IMR-90 (cell line): ENCODE measurements around the gene MYD88. TPM values are rescaled to one million over a fixed set of nuclear protein-coding genes. Genes with fewer than 3 reads are reported as not detected.

Source experiments
- ATAC-seq: fragments of 200-7000 bp; cut with Tn5 transposase; 2 replicates; pipeline ENCODE4 v1.9.1; 2020; ENCODE audit warnings: low read depth, mild to moderate bottlenecking, moderate library complexity
- BruUV-seq: library from RNA; stranded (reverse); fragments of 400-500 nt; replicated peaks from 2 replicates; lab custom pipeline; 2021; lab: Mats Ljungman, UMichigan
- CTCF ChIA-PET: fragments of 300-600 bp; formaldehyde crosslinking; extraction: SDS; loops from one replicate; lab custom pipeline; 2021; ENCODE audit warnings: antibody characterized with exemption; lab: Yijun Ruan, JAX
- POLR2A ChIA-PET: fragments of 300-600 bp; sonication (Branson Sonifier 250); formaldehyde crosslinking; loops from one replicate; lab custom pipeline; 2022; ENCODE audit warnings: antibody characterized with exemption; ENCODE audit not compliant: unreplicated experiment; lab: Charles Lee
- DNase-seq: peaks from one replicate; pipeline ENCODE4 v3.0.0; 2013
- H2AFZ ChIP-seq: replicated peaks from 2 replicates; pipeline ENCODE3; 2013; ENCODE audit warnings: low read length, mild to moderate bottlenecking; ENCODE audit not compliant: poor library complexity
- H2AK5ac ChIP-seq: 2 replicates; pipeline ENCODE4 v1.6.1; 2013; ENCODE audit warnings: low read depth, low read length, inconsistent platforms
- H2AK9ac ChIP-seq: replicated peaks from 2 replicates; pipeline ENCODE3; 2013; ENCODE audit warnings: mild to moderate bottlenecking, low read depth, low read length, moderate library complexity; ENCODE audit not compliant: poor library complexity
- H2BK120ac ChIP-seq: 2 replicates; pipeline ENCODE4 v1.6.1; 2013; ENCODE audit warnings: low read depth, low read length, inconsistent platforms
- H2BK15ac ChIP-seq: 3 replicates; pipeline ENCODE4 v1.6.1; 2013; ENCODE audit warnings: low read depth, low read length, inconsistent platforms
- H2BK20ac ChIP-seq: 2 replicates; pipeline ENCODE4 v1.6.1; 2013; ENCODE audit warnings: low read depth, mild to moderate bottlenecking, inconsistent platforms, low read length, moderate library complexity
- H2BK5ac ChIP-seq: 2 replicates; pipeline ENCODE4 v1.6.1; 2013; ENCODE audit warnings: mild to moderate bottlenecking, low read depth, low read length, inconsistent platforms; ENCODE audit not compliant: poor library complexity, severe bottlenecking
- H3K14ac ChIP-seq: replicated peaks from 2 replicates; pipeline ENCODE4 v1.6.1; 2013; ENCODE audit warnings: low read depth, low read length, inconsistent platforms
- H3K18ac ChIP-seq: 2 replicates; pipeline ENCODE4 v1.6.1; 2013; ENCODE audit warnings: low read depth, low read length, control low read depth
- H3K23ac ChIP-seq: 2 replicates; pipeline ENCODE4 v1.6.1; 2013; ENCODE audit warnings: low read depth, low read length, inconsistent platforms
- H3K27ac ChIP-seq: 2 replicates; pipeline ENCODE4 v1.5.1; 2013; ENCODE audit warnings: mild to moderate bottlenecking, control low read depth, low read length; ENCODE audit not compliant: insufficient read depth
- H3K27me3 ChIP-seq: 2 replicates; pipeline ENCODE4 v1.6.1; 2013; ENCODE audit warnings: low read length; ENCODE audit not compliant: control insufficient read depth, insufficient read depth
- H3K36me3 ChIP-seq: 2 replicates; pipeline ENCODE4 v1.6.1; 2013; ENCODE audit warnings: low read length, mixed read lengths; ENCODE audit not compliant: control insufficient read depth, insufficient read depth
- H3K4ac ChIP-seq: 2 replicates; pipeline ENCODE4 v1.6.1; 2013; ENCODE audit warnings: low read depth, low read length, inconsistent platforms
- H3K4me1 ChIP-seq: 2 replicates; pipeline ENCODE4 v1.6.1; 2013; ENCODE audit warnings: low read length, mixed read lengths; ENCODE audit not compliant: control insufficient read depth, insufficient read depth
- H3K4me2 ChIP-seq: 2 replicates; pipeline ENCODE4 v1.6.1; 2013; ENCODE audit warnings: low read depth, mild to moderate bottlenecking, control low read depth, low read length, moderate library complexity
- H3K4me3 ChIP-seq: 2 replicates; pipeline ENCODE4 v1.5.1; 2013; ENCODE audit warnings: low read depth, mild to moderate bottlenecking, control low read depth, low read length, moderate library complexity; ENCODE audit not compliant: insufficient read depth
- H3K56ac ChIP-seq: 2 replicates; pipeline ENCODE4 v1.6.1; 2013; ENCODE audit warnings: low read length, inconsistent platforms; ENCODE audit not compliant: insufficient read depth; ENCODE audit errors: extremely low read depth
- H3K79me1 ChIP-seq, 2 experiments: 2 replicates each; pipeline ENCODE4 v1.6.1; 2013; ENCODE audit warnings: low read length in 2 of 2, inconsistent platforms in 1 of 2, low read depth in 1 of 2
- H3K9ac ChIP-seq: 2 replicates; pipeline ENCODE4 v1.6.1; 2013; ENCODE audit warnings: low read depth, low read length, control low read depth
- H3K9me1 ChIP-seq: 2 replicates; pipeline ENCODE4 v1.6.1; 2013; ENCODE audit warnings: low read length, inconsistent platforms; ENCODE audit not compliant: insufficient read depth
- H3K9me3 ChIP-seq: 2 replicates; pipeline ENCODE4 v1.6.1; 2013; ENCODE audit warnings: low read length; ENCODE audit not compliant: control insufficient read depth, insufficient read depth
- H4K20me1 ChIP-seq: 2 replicates; pipeline ENCODE4 v1.6.1; 2013; ENCODE audit warnings: low read length, inconsistent platforms; ENCODE audit not compliant: insufficient read depth
- H4K5ac ChIP-seq: 2 replicates; pipeline ENCODE4 v1.6.1; 2013; ENCODE audit warnings: mild to moderate bottlenecking, low read depth, low read length, control low read depth
- H4K8ac ChIP-seq, 2 experiments: 2 replicates each; pipeline ENCODE4 v1.6.1; 2013; ENCODE audit warnings: low read depth in 2 of 2, low read length in 2 of 2, control low read depth in 1 of 2, inconsistent platforms in 1 of 2
- H4K91ac ChIP-seq: 2 replicates; pipeline ENCODE4 v1.6.1; 2013; ENCODE audit warnings: low read depth, low read length, inconsistent platforms; ENCODE audit not compliant: insufficient read depth
- ELK1 ChIP-seq: fragments of 150-350 bp; IDR thresholded peaks from 2 replicates; pipeline ENCODE4 v1.6.1; 2016; ENCODE audit warnings: low read depth, mild to moderate bottlenecking, low read length, moderate library complexity, borderline replicate concordance
- MAZ ChIP-seq: IDR thresholded peaks from 2 replicates; pipeline ENCODE4 v1.6.1; 2012; ENCODE audit warnings: low read depth, mild to moderate bottlenecking, low read length, improper control_type of control experiment, moderate library complexity, borderline replicate concordance
- MXI1 ChIP-seq: IDR thresholded peaks from 2 replicates; pipeline ENCODE4 v1.6.1; 2012; ENCODE audit warnings: low read depth, mild to moderate bottlenecking, low read length, moderate library complexity, borderline replicate concordance
- NFE2L2 ChIP-seq: fragments of 150-350 bp; IDR thresholded peaks from 2 replicates; pipeline ENCODE4 v1.6.1; 2016; ENCODE audit warnings: low read depth, mild to moderate bottlenecking, low read length
- POLR2A ChIP-seq: IDR thresholded peaks from 2 replicates; pipeline ENCODE4 v1.6.1; 2012; ENCODE audit warnings: mild to moderate bottlenecking, low read depth, low read length
- RCOR1 ChIP-seq: IDR thresholded peaks from 2 replicates; pipeline ENCODE4 v1.6.1; 2012; ENCODE audit warnings: mild to moderate bottlenecking, low read length, improper control_type of control experiment; ENCODE audit not compliant: insufficient replicate concordance
- WGBS, 2 experiments: methylation state at CpG; one replicate each; pipeline versions ENCODE4 v1.1.5 to v1.1.7; 2013; ENCODE audit warnings: missing lambda C conversion rate in 2 of 2; ENCODE audit not compliant: insufficient read length in 1 of 2; ENCODE audit errors: extremely low coverage in 2 of 2; 5-methylcytosine and 5-hydroxymethylcytosine counted together
- dilution Hi-C: fragments of 300-500 bp; cut with HindIII; formaldehyde crosslinking; loops from one replicate; pipeline ENCODE4 v1.14.3; 2018; ENCODE audit warnings: low sequenced_read_pairs; ENCODE audit not compliant: unreplicated experiment
- in situ Hi-C: fragments of 300-500 bp; cut with MboI; formaldehyde crosslinking; loops from 3 replicates; pipeline ENCODE4 v1.14.3; 2019; ENCODE audit warnings: low sequenced_read_pairs, inconsistent platforms, mixed read lengths
- intact Hi-C: fragments of 100-400 bp; cut with micrococcal nuclease; formaldehyde crosslinking; loops from 2 replicates; pipeline ENCODE4 v1.10.0; 2022
- polyA plus RNA-seq, 3 experiments: library from polyadenylated mRNA; depleted of rRNA; stranded (reverse); fragments of >200 nt; gene quantifications; 2 replicates each; pipeline ENCODE4 v1.2.3, GENCODE V29; 2012; ENCODE audit warnings: low replicate concordance in 1 of 3
- total RNA-seq: library from RNA; depleted of rRNA; stranded (reverse); fragments of >200 nt; gene quantifications from 2 replicates; pipeline ENCODE4 v1.2.3, GENCODE V29; 2012
- TF ChIP-seq, protein P1 (sequence below): conservative IDR thresholded peaks from 2 replicates; pipeline ENCODE4 v1.5.1; 2012; ENCODE audit warnings: mild to moderate bottlenecking, low read depth, low read length, improper control_type of control experiment

Gene MYD88
- total and polyA plus RNA-seq, 2 of the 4 experiments (the other 2 are of a cell fraction) = 9.3 to 39.8 TPM

- ATAC-seq (no peak), DNase-seq (no peak)
- Histone ChIP-seq H3K4ac (no peak overlapping the region), H3K4me1 (no peaks in the 10 kb centered on the region), H3K56ac (no peak overlapping the region), H3K4me2 (no peak overlapping the region), H4K8ac (no peak overlapping the region), H3K27me3 (peaks cover 14% of the 10 kb centered on the region), H3K27ac (no peak overlapping the region), H2AK9ac (no peak overlapping the region), H3K14ac (no peak overlapping the region), H3K4me3 (no peak overlapping the region), H3K9me3 (no peaks in the 10 kb centered on the region), H2BK5ac (no peak overlapping the region), H4K91ac (no peak overlapping the region), H2AFZ (no peak overlapping the region), H3K9ac (no peak overlapping the region), H3K36me3 (no peaks in the 10 kb centered on the region), H3K18ac (no peak overlapping the region), H2BK120ac (no peak overlapping the region), H3K9me1 (no peaks in the 10 kb centered on the region), H2BK20ac (no peak overlapping the region), H4K5ac (no peak overlapping the region), H2BK15ac (no peak overlapping the region), H3K79me1 (no peaks in the 10 kb centered on the region), H2AK5ac (no peak overlapping the region), H3K23ac (no peak overlapping the region), H4K20me1 (no peaks in the 10 kb centered on the region)
- TF ChIP-seq POLR2A = no peak
- no peak for TF ChIP-seq MXI1
- TF ChIP-seq RCOR1 = no peak
- no peak for TF ChIP-seq MAZ
- TF ChIP-seq ELK1 = no peak
- TF ChIP-seq, protein P1, sequence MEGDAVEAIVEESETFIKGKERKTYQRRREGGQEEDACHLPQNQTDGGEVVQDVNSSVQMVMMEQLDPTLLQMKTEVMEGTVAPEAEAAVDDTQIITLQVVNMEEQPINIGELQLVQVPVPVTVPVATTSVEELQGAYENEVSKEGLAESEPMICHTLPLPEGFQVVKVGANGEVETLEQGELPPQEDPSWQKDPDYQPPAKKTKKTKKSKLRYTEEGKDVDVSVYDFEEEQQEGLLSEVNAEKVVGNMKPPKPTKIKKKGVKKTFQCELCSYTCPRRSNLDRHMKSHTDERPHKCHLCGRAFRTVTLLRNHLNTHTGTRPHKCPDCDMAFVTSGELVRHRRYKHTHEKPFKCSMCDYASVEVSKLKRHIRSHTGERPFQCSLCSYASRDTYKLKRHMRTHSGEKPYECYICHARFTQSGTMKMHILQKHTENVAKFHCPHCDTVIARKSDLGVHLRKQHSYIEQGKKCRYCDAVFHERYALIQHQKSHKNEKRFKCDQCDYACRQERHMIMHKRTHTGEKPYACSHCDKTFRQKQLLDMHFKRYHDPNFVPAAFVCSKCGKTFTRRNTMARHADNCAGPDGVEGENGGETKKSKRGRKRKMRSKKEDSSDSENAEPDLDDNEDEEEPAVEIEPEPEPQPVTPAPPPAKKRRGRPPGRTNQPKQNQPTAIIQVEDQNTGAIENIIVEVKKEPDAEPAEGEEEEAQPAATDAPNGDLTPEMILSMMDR = no peak
- TF ChIP-seq NFE2L2 = no peak
- intact Hi-C loops (no loop called here), in situ Hi-C loops (no loop called here), dilution Hi-C loops (no loop called here)
- CTCF ChIA-PET = no interaction called here
- 91% methylated on average over 4 of the region's 7 CpGs; no CpG with 5 or more reads in 1 of the 2 experiments for WGBS, 2 experiments
- BruUV-seq = no TSS peak
- POLR2A ChIA-PET = interaction anchor here (0.6 kb wide), 1 partner anchor 21 kb away, joined by 5 read pairs; no protein-coding TSS in a partner anchor
These were observed 26.1 kb upstream of the MYD88 start for GRCh38 chr3:38112378-38112761.
